A549 (cell line): ENCODE results near the gene RABGAP1L.

Experiments used
- CEBPB ChIP-seq, 2 experiments: fragments of >200 bp in 1 of 2; sonication (Bioruptor Twin) in 1 of 2; formaldehyde crosslinking in 1 of 2; IDR thresholded peaks; 2 replicates each; pipeline ENCODE4 v1.6.1; 2012 to 2016
- CTCF ChIP-seq: fragments of >200 bp; sonication (Bioruptor Twin); formaldehyde crosslinking; IDR thresholded peaks from 3 replicates; pipeline ENCODE4 v1.5.1; 2016
- E2F6 ChIP-seq: IDR thresholded peaks from 2 replicates; pipeline ENCODE4 v1.6.1; 2012; ENCODE audit warnings: low read depth, borderline replicate concordance
- ELK1 ChIP-seq: fragments of 150-350 bp; IDR thresholded peaks from 2 replicates; pipeline ENCODE4 v1.6.1; 2014; ENCODE audit warnings: low read depth, mild to moderate bottlenecking, low read length
- EP300 ChIP-seq, 2 experiments: fragments of >200 bp; sonication (Bioruptor Twin); formaldehyde crosslinking; IDR thresholded peaks; 2 replicates in 1 of 2; 3 replicates in 1 of 2; pipeline ENCODE4 v1.6.1; 2016 to 2017
- FOSB ChIP-seq: fragments of 250-450 bp; sonication (Bioruptor Pico); IDR thresholded peaks from 2 replicates; pipeline ENCODE4 v1.5.0; 2020; ENCODE audit warnings: mild to moderate bottlenecking, moderate library complexity
- JUNB ChIP-seq: fragments of >200 bp; sonication (Bioruptor Twin); formaldehyde crosslinking; IDR thresholded peaks from 2 replicates; pipeline ENCODE4 v1.6.1; 2016
- MAFK ChIP-seq: fragments of 450-650 bp; IDR thresholded peaks from 2 replicates; pipeline ENCODE4 v1.6.1; 2014; ENCODE audit not compliant: partially characterized antibody
- MYC ChIP-seq: IDR thresholded peaks from 2 replicates; pipeline ENCODE4 v1.6.1; 2012; ENCODE audit warnings: mild to moderate bottlenecking, inconsistent platforms, low read length, improper control_type of control experiment, borderline replicate concordance
- PHF8 ChIP-seq: fragments of 200-600 bp; sonication (generic); IDR thresholded peaks from 2 replicates; pipeline ENCODE4 v1.6.1; 2016; ENCODE audit warnings: low read depth, mild to moderate bottlenecking, antibody characterized with exemption, moderate library complexity, borderline replicate concordance
- POLR2A ChIP-seq: IDR thresholded peaks from 2 replicates; pipeline ENCODE4 v1.6.1; 2012; ENCODE audit warnings: mild to moderate bottlenecking, low read length
- RAD21 ChIP-seq, 2 experiments: fragments of >200 bp in 1 of 2; sonication (Bioruptor Twin) in 1 of 2; formaldehyde crosslinking in 1 of 2; IDR thresholded peaks in 1 of 2; conservative IDR thresholded peaks in 1 of 2; 2 replicates in 1 of 2; 3 replicates in 1 of 2; pipeline ENCODE4 v1.6.1; 2012 to 2018; ENCODE audit warnings: inconsistent platforms in 1 of 2
- RFX5 ChIP-seq: fragments of 450-650 bp; IDR thresholded peaks from 2 replicates; pipeline ENCODE4 v1.7.1; 2014; ENCODE audit warnings: antibody characterized with exemption, mild to moderate bottlenecking, moderate library complexity
- ZFP36 ChIP-seq: fragments of 450-650 bp; IDR thresholded peaks from 2 replicates; pipeline ENCODE4 v1.6.1; 2014; ENCODE audit warnings: borderline replicate concordance; ENCODE audit not compliant: partially characterized antibody

- no peak for TF ChIP-seq RFX5
- TF ChIP-seq MAFK = no peak
- no peak for TF ChIP-seq CTCF
- TF ChIP-seq ZFP36 = no peak
- no peak for TF ChIP-seq RAD21 (conservative IDR thresholded peaks at IDR 0.05 in 1 of 2, IDR thresholded peaks at IDR 0.05 in 1 of 2)
- TF ChIP-seq EP300 (IDR thresholded peaks at IDR 0.05) = no peak
- TF ChIP-seq FOSB (CRISPR knock-in tag) = no peak
- no peak for TF ChIP-seq POLR2A
- TF ChIP-seq E2F6 = no peak
- no peak for TF ChIP-seq PHF8
- no peak for TF ChIP-seq JUNB
- no peak for TF ChIP-seq ELK1
- no peak for TF ChIP-seq CEBPB (IDR thresholded peaks at IDR 0.05)
- TF ChIP-seq MYC = no peak
Measured at GRCh38 chr1:174479281-174479680, 320.0 kb downstream of the RABGAP1L start.
